22Rv1 (cell line): ENCODE results near the gene APBB2.

Source experiments
- H3K27ac ChIP-seq: fragments of 450-650 bp; 2 replicates; pipeline ENCODE4 v1.5.1; 2017
- CTCF ChIP-seq: fragments of 450-650 bp; IDR thresholded peaks from 2 replicates; pipeline ENCODE4 v1.5.1; 2017; ENCODE audit warnings: mild to moderate bottlenecking
- ZFX ChIP-seq: fragments of 450-650 bp; IDR thresholded peaks from 2 replicates; pipeline ENCODE4 v1.6.1; 2017; ENCODE audit warnings: antibody characterized with exemption, borderline replicate concordance

The APBB2 gene

GRCh38 chr4:40877081-40877480 is 337.3 kb downstream of the APBB2 start:
- TF ChIP-seq CTCF: no peak
- TF ChIP-seq ZFX: no peak
- no peak overlapping the region for H3K27ac ChIP-seq

GRCh38 chr4:40875507-40876150 is 338.7 kb downstream of the APBB2 start:
- no peak overlapping the region for H3K27ac ChIP-seq
- TF ChIP-seq ZFX: no peak
- no peak for TF ChIP-seq CTCF

- TF ChIP-seq ZFX (no peak), CTCF (no peak)
- H3K27ac ChIP-seq: no peak overlapping the region
Observed at GRCh38 chr4:40874901-40875300, 339.4 kb downstream of the APBB2 start.

- no peak for TF ChIP-seq CTCF
- TF ChIP-seq ZFX: no peak
- H3K27ac ChIP-seq: no peak overlapping the region
Observed at GRCh38 chr4:40874331-40874730, 340.0 kb downstream of the APBB2 start.

- H3K27ac ChIP-seq: no peak overlapping the region
Observed at GRCh38 chr4:40871695-40872250, 342.6 kb downstream of the APBB2 start.

GRCh38 chr4:40870150-40870549 is 344.2 kb downstream of the APBB2 start:
- no peak overlapping the region for H3K27ac ChIP-seq
- TF ChIP-seq CTCF (no peak), ZFX (no peak)

More at GRCh38 chr4:40871695-40872250, 342.6 kb downstream of the APBB2 start:
- no peak for TF ChIP-seq ZFX
- TF ChIP-seq CTCF: no peak

- no peak overlapping the region for H3K27ac ChIP-seq
- TF ChIP-seq CTCF (no peak), ZFX (no peak)
Observed at GRCh38 chr4:40865696-40866095, 348.6 kb downstream of the APBB2 start.
